NCI-H1417 (cell line): ENCODE results near the gene CASP5.
A peak's percentile ranks its signal among the peaks of the same experiment; 100 is the strongest.
"Not testable (repeated sequence)": the region's sequence is repeated elsewhere in the genome, so short reads cannot be mapped to it uniquely, and the experiment has no call there.

Experiments used
- DNase-seq, 3 experiments: peaks; one replicate each; lab custom pipeline; 2025; lab: John Stamatoyannopoulos, UW

The CASP5 gene

GRCh38 chr11:105023003-105023402, at the start of gene CASP5:
CASP5 (minus strand) TSS chr11:105023168; CDS start chr11:105023136, 32 bp downstream.
- DNase-seq: no peak

- not testable (repeated sequence) for DNase-seq
Measured at GRCh38 chr11:105072080-105072479, 49.1 kb upstream of the CASP5 start.

- no peak for DNase-seq
Measured at GRCh38 chr11:105071089-105071732, 48.2 kb upstream of the CASP5 start.

- DNase-seq: no peak
Measured at GRCh38 chr11:105070306-105070705, 47.3 kb upstream of the CASP5 start.

- not testable (repeated sequence) for DNase-seq
Measured at GRCh38 chr11:105069749-105070148, 46.8 kb upstream of the CASP5 start.

GRCh38 chr11:105063245-105063941, 40.4 kb upstream of the CASP5 start:
- DNase-seq: not testable (repeated sequence)

- no peak for DNase-seq
Measured at GRCh38 chr11:105057432-105057831, 34.5 kb upstream of the CASP5 start.

GRCh38 chr11:105056446-105056845, 33.5 kb upstream of the CASP5 start:
- no peak for DNase-seq

- DNase-seq: peak in 1 of 3 experiments; percentile 14
Measured at GRCh38 chr11:105054723-105055493, 31.9 kb upstream of the CASP5 start.

- no peak for DNase-seq
Measured at GRCh38 chr11:105052487-105052886, 29.5 kb upstream of the CASP5 start.

GRCh38 chr11:105051559-105051958, 28.6 kb upstream of the CASP5 start:
- DNase-seq: no peak

- DNase-seq: peak in 1 of 3 experiments; percentile 24
Measured at GRCh38 chr11:105049481-105049880, 26.5 kb upstream of the CASP5 start.

GRCh38 chr11:105046898-105047579, 24.1 kb upstream of the CASP5 start:
- no peak for DNase-seq

GRCh38 chr11:105045676-105046296, 22.8 kb upstream of the CASP5 start:
- DNase-seq: no peak

- not testable (repeated sequence) for DNase-seq
Measured at GRCh38 chr11:105044557-105045524, 21.9 kb upstream of the CASP5 start, which contains the start of gene CARD16. CARD16 (minus strand) TSS chr11:105045335; CDS start chr11:105045297, 38 bp downstream.

GRCh38 chr11:105042178-105042577, 19.2 kb upstream of the CASP5 start:
- no peak for DNase-seq

GRCh38 chr11:105040703-105041102, 17.7 kb upstream of the CASP5 start:
- no peak for DNase-seq

GRCh38 chr11:105034813-105035620, 12.0 kb upstream of the CASP5 start, which contains the start of gene CASP1:
CASP1 (minus strand) TSS chr11:105035144; CDS start chr11:105035113, 31 bp downstream.
- no peak for DNase-seq

GRCh38 chr11:105034388-105034787, 11.4 kb upstream of the CASP5 start:
- DNase-seq: not testable (repeated sequence)
